ENCODE measurements around the gene COX19. TPM values are rescaled to one million over a fixed set of nuclear protein-coding genes. Genes with fewer than 3 reads are reported as not detected.

Gene COX19
- total RNA-seq (10.6 and 11.3 TPM in 2 replicates), polyA plus RNA-seq (4.7 and 6.8 TPM in 2 replicates), polyA minus RNA-seq (7.1 and 12.1 TPM in 2 replicates), Bru-seq, nascent RNA (percentile 84 among the genes with signal in this experiment), BruChase-seq, experiment 1, labeled RNA remaining after a 6-hour chase (percentile 78 among the genes with signal in this experiment), BruChase-seq, experiment 2, labeled RNA remaining after a 2-hour chase (percentile 88 among the genes with signal in this experiment)
- polyA plus RNA-seq (2011; cell fraction: cytosol; rRNA removed) = 5.4 and 6.4 TPM in 2 replicates
- 17.4 and 23.5 TPM in 2 replicates for polyA plus RNA-seq (2011; cell fraction: nucleus; rRNA removed)
- polyA plus RNA-seq (2012) = 4.4 and 5.5 TPM in 2 replicates
- polyA minus RNA-seq (2011; cell fraction: cytosol; rRNA and poly(A)+ RNA removed) = 4.8 TPM
- polyA minus RNA-seq (2011; cell fraction: nucleus; rRNA and poly(A)+ RNA removed) = 29.2 and 32.2 TPM in 2 replicates
- long read RNA-seq, transcript COX19-201 (3 exons, 3,666 nt) = major isoform, 46 of 54 reads
- long read RNA-seq, partial matches to known transcripts = 1 of 54 reads
- long read RNA-seq, other reads (novel, unspliced or antisense) = 6 of 54 reads

GRCh38 chr7:974820-975681, at the start of gene COX19:
Gene COX19 (minus strand): TSS chr7:975549. CDS start chr7:975509, 40 bp downstream.
- peak; percentile 89 for DNase-seq (ENCODE audit: low read depth, low spot score)
- Histone ChIP-seq H3K4me1 (ENCODE audit: control insufficient read depth, extremely low read depth, insufficient read depth, low read length) (peaks cover 9% of the 10 kb centered on the region), H3K27ac (ENCODE audit: insufficient read depth, low read depth, low read length) (peak within 1 kb of the TSS; percentile 87), H3K9me1 (replicated peaks; ENCODE audit: control insufficient read depth, extremely low read depth, insufficient read depth, low read length) (no peaks in the 10 kb centered on the region), H3K9me3 (replicated peaks; ENCODE audit: control insufficient read depth, insufficient read depth, low read length) (no peaks in the 10 kb centered on the region), H2AFZ (ENCODE audit: low read depth, low read length) (peak within 1 kb of the TSS; percentile 93), H4K20me1 (replicated peaks; ENCODE audit: control insufficient read depth, extremely low read depth, insufficient read depth, low read length) (no peaks in the 10 kb centered on the region), H3K27me3 (ENCODE audit: control insufficient read depth in 2 of 2, insufficient read depth in 2 of 2, low read length in 2 of 2) (no peaks in the 10 kb centered on the region), H3K4me2 (ENCODE audit: insufficient read depth, low read length) (peak within 1 kb of the TSS; percentile 98), H3K9ac (replicated peaks; ENCODE audit: extremely low read depth, insufficient read depth, low read length) (peak within 1 kb of the TSS; percentile 95), H3K79me2 (ENCODE audit: control insufficient read depth, insufficient read depth, low read length) (peaks cover 44% of the 10 kb centered on the region), H3K36me3 (ENCODE audit: control insufficient read depth in 2 of 2, extremely low read depth in 1 of 2, insufficient read depth in 2 of 2, low read length in 2 of 2) (peaks cover 7 to 11% of the 10 kb centered on the region in 2 experiments), H3K4me3 (replicated peaks in 1 of 3; ENCODE audit: insufficient read depth in 1 of 3, low read depth in 1 of 3, low read length in 3 of 3) (peak within 1 kb of the TSS; percentile 63 to 93 (median 78))
- no TSS peak for BruUV-seq (replicated peaks)
- ChIA-PET POLR2A (interaction anchor here (0.6 to 1.0 kb wide), 5 partner anchors 9 to 205 kb away, joined by 3 to 9 read pairs (median 4); no protein-coding TSS in a partner anchor), CTCF (interaction anchor here (0.7 to 2.5 kb wide), 9 partner anchors 13 to 202 kb away, joined by 3 to 10 read pairs (median 5); no protein-coding TSS in a partner anchor)
- intact Hi-C loops (cut with micrococcal nuclease) = no loop called here
- TF ChIP-seq FOS (IDR thresholded peaks at IDR 0.05; ENCODE audit: borderline replicate concordance, insufficient read depth, low read length) = peak; percentile 31
- no peak for TF ChIP-seq JUN (IDR thresholded peaks at IDR 0.05; ENCODE audit: borderline replicate concordance, insufficient read depth, insufficient read length, low read depth)
- peak; percentile 86 for TF ChIP-seq POLR2A (IDR thresholded peaks at IDR 0.05; ENCODE audit: low read depth, low read length)
- peak; percentile 92 for TF ChIP-seq POLR2AphosphoS5 (IDR thresholded peaks at IDR 0.05; ENCODE audit: insufficient read depth, low read depth, low read length)
- peak; percentile 75 for FAIRE-seq
- dilution Hi-C loops (cut with MboI; ENCODE audit: extremely low pct_ligation_motif_present, low sequenced_read_pairs) = no loop called here
